ENCODE results near the gene NDUFAF3.

DNA sequence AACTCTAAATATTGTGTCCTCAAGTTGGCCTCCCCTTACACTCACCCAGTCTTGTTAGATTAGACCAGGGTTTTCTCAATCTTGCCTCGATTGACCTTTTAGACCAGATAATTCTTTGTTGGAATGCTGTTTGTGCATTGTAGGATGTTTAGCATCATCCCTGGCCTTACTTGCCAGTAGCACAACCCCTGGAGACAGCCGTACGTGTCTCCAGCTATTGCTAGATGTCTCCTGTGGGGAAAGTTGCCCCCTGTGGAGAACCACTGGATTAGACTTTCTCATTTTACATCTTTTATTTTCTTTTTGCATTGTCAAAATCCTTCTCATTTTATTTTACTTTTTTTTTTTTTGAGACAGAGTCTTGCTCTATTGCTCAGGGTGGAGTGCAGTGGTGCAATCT, 12.5 kb upstream of the NDUFAF3 start:
- TF ChIP-seq, protein P1, sequence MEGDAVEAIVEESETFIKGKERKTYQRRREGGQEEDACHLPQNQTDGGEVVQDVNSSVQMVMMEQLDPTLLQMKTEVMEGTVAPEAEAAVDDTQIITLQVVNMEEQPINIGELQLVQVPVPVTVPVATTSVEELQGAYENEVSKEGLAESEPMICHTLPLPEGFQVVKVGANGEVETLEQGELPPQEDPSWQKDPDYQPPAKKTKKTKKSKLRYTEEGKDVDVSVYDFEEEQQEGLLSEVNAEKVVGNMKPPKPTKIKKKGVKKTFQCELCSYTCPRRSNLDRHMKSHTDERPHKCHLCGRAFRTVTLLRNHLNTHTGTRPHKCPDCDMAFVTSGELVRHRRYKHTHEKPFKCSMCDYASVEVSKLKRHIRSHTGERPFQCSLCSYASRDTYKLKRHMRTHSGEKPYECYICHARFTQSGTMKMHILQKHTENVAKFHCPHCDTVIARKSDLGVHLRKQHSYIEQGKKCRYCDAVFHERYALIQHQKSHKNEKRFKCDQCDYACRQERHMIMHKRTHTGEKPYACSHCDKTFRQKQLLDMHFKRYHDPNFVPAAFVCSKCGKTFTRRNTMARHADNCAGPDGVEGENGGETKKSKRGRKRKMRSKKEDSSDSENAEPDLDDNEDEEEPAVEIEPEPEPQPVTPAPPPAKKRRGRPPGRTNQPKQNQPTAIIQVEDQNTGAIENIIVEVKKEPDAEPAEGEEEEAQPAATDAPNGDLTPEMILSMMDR (IDR thresholded peaks at IDR 0.05), result no peak
- TF ChIP-seq EZH2 (IDR thresholded peaks at IDR 0.05; ENCODE audit: borderline replicate concordance, insufficient read depth, low read depth, low read length, poor library complexity, severe bottlenecking), result no peak
